ENCODE results near the gene CASQ2. TPM values are rescaled to one million over a fixed set of nuclear protein-coding genes. Genes with fewer than 3 reads are reported as not detected.
A peak's percentile ranks its signal among the peaks of the same experiment; 100 is the strongest.

The CASQ2 gene
- total and polyA plus RNA-seq, 2 donors: 1.0 to 6.7 TPM

DNA sequence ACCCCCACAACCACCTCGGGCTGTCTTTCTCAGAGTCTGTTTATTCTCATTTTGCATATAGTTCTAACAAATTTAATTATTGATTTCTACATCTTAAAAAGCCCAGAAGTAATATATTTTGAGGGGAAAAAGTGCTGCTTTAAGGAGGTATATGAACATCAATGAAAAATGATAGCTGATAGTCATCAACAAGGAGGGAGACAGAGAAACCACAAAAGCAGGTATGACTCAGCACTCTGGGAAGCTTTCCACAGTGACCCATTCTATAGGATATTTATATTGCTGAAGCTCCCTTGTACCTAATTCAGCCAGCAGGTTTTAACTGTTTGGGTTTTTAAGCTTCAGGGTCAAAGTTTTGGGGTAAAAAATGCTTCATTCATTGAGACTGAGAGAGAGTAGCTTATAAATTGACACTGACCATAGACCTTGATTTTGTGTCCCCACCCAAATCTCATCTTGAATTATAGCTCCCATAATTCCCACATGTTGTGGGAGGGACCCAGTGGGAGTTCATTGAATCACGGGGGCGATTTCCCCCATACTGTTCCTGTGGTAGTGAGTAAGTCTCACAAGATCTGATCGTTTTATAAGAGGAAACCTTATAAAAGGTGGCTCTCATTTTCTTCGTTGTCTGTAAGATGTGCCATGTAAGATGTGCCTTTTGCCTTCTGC, 99.4 kb downstream of the CASQ2 start:
- H3K27me3 ChIP-seq (ENCODE audit: control insufficient read depth in 2 of 2, insufficient read depth in 1 of 2, low read length in 1 of 2): no peaks in the 10 kb centered on the region
- DNase-seq (ENCODE audit: low read depth in 6 of 9, low spot score in 9 of 9): peak in 1 of 9 donors; percentile 46
- peaks cover 26% of the 10 kb centered on the region in 2 donors for H3K36me3 ChIP-seq (ENCODE audit: control insufficient read depth in 2 of 2, insufficient read depth in 2 of 2, low read length in 1 of 2)

DNA sequence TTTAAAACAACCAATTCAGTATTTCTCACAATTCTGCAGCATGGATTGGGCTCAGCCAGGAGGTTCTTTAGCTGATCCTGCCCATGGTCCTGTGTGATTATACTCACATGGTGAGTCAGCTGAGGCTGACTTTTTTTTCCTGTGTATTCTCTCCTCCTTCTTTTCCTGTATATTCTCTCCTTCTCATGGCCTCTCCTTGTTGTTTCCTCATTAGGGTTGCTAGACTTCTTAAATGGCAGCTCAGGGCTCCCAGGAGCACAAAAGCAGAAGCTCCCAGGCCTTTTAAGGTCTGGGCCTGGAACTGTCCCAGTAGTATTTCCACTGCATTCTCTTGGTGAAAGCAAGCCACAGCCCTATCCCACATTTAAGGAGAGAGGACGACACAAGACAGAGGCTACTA, 99.9 kb downstream of the CASQ2 start:
- H3K27me3 ChIP-seq (ENCODE audit: control insufficient read depth in 2 of 2, insufficient read depth in 1 of 2, low read length in 1 of 2): no peaks in the 10 kb centered on the region
- H3K9me3 ChIP-seq (ENCODE audit: control insufficient read depth in 2 of 2, insufficient read depth in 1 of 2, low read length in 1 of 2): no peaks in the 10 kb centered on the region
- H3K27ac ChIP-seq (ENCODE audit: low read depth in 1 of 2, low read length in 1 of 2): no peak overlapping the region
- H3K4me3 ChIP-seq (ENCODE audit: low read length in 2 of 2): no peak overlapping the region
- H3K36me3 ChIP-seq (ENCODE audit: control insufficient read depth in 2 of 2, insufficient read depth in 2 of 2, low read length in 1 of 2): peaks cover 32% of the 10 kb centered on the region in 2 donors
- no peak for DNase-seq (ENCODE audit: low read depth in 6 of 9, low spot score in 9 of 9)
- WGBS: 9% methylated on average over 1 of the region's 1 CpG
- H3K4me1 ChIP-seq (ENCODE audit: control insufficient read depth in 2 of 2, insufficient read depth in 2 of 2, low read length in 2 of 2): peaks cover 26 to 45% of the 10 kb centered on the region in 2 donors

More for the DNA sequence above, 99.4 kb downstream of the CASQ2 start:
- 84% methylated on average over 5 of the region's 5 CpGs for WGBS
- Histone ChIP-seq H3K27ac (ENCODE audit: low read depth in 1 of 2, low read length in 1 of 2) (no peak overlapping the region), H3K4me3 (ENCODE audit: low read length in 2 of 2) (no peak overlapping the region), H3K9me3 (ENCODE audit: control insufficient read depth in 2 of 2, insufficient read depth in 1 of 2, low read length in 1 of 2) (no peaks in the 10 kb centered on the region), H3K4me1 (ENCODE audit: control insufficient read depth in 2 of 2, insufficient read depth in 2 of 2, low read length in 2 of 2) (peaks cover 26 to 45% of the 10 kb centered on the region in 2 donors)

DNA sequence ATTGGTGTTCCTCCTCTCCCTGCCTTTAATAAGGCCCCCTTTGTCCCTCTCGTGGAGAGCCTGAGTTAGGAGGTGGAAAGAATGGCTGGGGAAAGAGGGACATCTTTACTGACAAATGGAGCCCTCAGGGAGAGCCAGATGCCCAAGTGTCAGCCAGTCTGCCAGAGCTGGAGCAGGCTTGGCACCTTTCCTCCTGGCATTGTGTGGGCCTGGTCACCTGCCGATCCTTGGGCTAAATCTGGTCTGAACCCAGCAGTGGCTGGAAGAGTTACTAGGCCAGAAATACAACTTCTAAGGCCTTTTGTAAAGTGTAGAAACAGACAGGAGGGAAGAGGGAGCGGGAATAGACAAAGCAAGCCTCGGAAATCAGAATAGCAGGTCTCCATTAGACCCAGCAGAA, 101.8 kb downstream of the CASQ2 start:
- Histone ChIP-seq H3K4me1 (ENCODE audit: control insufficient read depth in 2 of 2, insufficient read depth in 2 of 2, low read length in 2 of 2) (peaks cover 26 to 29% of the 10 kb centered on the region in 2 donors), H3K9me3 (ENCODE audit: control insufficient read depth in 2 of 2, insufficient read depth in 1 of 2, low read length in 1 of 2) (no peaks in the 10 kb centered on the region), H3K36me3 (ENCODE audit: control insufficient read depth in 2 of 2, insufficient read depth in 2 of 2, low read length in 1 of 2) (peaks cover 30 to 44% of the 10 kb centered on the region in 2 donors), H3K27ac (ENCODE audit: low read depth in 1 of 2, low read length in 1 of 2) (no peak overlapping the region), H3K27me3 (ENCODE audit: control insufficient read depth in 2 of 2, insufficient read depth in 1 of 2, low read length in 1 of 2) (no peaks in the 10 kb centered on the region), H3K4me3 (ENCODE audit: low read length in 2 of 2) (no peak overlapping the region)
- DNase-seq (ENCODE audit: low read depth in 6 of 9, low spot score in 9 of 9): no peak
- 96% methylated on average over 4 of the region's 4 CpGs for WGBS

DNA sequence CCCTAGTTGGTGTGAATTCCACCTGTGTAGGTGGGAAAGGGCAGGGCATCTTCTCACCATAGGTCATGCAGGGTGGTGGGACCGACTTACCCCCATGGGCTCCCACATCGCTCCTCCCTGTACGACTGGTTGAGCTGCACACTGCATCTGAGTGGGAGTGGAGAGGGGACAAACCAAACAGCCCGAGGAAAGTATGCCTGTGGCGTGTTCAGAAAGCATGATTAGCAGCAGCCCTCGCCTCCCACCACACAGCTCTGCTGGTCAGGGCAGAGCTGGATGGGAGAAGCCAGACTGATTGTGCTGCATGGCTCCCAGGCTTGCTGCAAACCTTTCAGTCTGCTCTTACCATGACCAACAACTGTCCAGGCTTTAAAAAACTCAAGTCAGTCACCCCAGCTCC, 102.3 kb downstream of the CASQ2 start:
- peaks cover 23 to 24% of the 10 kb centered on the region in 2 donors for H3K4me1 ChIP-seq (ENCODE audit: control insufficient read depth in 2 of 2, insufficient read depth in 2 of 2, low read length in 2 of 2)
- peaks cover 30 to 45% of the 10 kb centered on the region in 2 donors for H3K36me3 ChIP-seq (ENCODE audit: control insufficient read depth in 2 of 2, insufficient read depth in 2 of 2, low read length in 1 of 2)
- 92% methylated on average over 6 of the region's 6 CpGs for WGBS
- DNase-seq (ENCODE audit: low read depth in 6 of 9, low spot score in 9 of 9): no peak
- no peaks in the 10 kb centered on the region for H3K27me3 ChIP-seq (ENCODE audit: control insufficient read depth in 2 of 2, insufficient read depth in 1 of 2, low read length in 1 of 2)
- no peak overlapping the region for H3K4me3 ChIP-seq (ENCODE audit: low read length in 2 of 2)
- no peak overlapping the region for H3K27ac ChIP-seq (ENCODE audit: low read depth in 1 of 2, low read length in 1 of 2)
- no peaks in the 10 kb centered on the region for H3K9me3 ChIP-seq (ENCODE audit: control insufficient read depth in 2 of 2, insufficient read depth in 1 of 2, low read length in 1 of 2)

DNA sequence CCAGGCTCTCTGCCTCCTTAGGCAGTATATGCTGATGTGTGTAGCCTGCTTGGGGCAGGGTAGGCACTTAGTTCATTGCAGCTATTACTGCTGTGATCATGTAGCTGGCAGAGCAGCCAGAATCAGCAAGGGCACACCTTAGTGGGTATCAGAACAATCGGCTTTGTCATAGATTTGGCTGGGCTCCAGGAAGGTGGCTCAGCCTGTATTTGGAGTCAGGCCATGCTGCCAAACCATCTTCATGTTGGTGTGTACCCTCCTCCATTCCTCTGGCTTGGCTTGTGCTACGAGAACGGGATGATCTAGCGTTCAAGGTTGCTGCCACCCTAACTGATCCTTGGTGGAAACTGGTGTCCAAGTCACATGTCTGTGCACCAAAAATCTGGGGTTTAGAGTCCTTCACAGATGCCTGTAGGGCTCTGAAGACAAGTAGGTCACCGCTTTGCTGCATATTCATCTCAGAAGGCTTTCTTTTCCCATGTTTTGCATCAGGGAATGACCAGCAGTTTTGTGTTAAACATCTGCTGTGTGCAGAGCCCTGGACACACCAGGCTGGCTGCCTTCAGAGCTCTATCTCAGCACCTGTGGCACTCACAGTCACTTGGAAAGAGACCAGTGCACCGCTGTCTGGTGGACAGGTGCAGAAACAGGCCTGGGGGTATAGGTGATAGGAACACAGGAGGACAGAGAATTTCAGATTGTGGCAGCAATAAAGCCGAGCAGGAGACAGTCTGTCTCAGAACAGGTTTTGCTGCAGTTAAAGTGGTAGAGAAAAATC, 103.0 kb downstream of the CASQ2 start:
- no peak for DNase-seq (ENCODE audit: low read depth in 6 of 9, low spot score in 9 of 9)

DNA sequence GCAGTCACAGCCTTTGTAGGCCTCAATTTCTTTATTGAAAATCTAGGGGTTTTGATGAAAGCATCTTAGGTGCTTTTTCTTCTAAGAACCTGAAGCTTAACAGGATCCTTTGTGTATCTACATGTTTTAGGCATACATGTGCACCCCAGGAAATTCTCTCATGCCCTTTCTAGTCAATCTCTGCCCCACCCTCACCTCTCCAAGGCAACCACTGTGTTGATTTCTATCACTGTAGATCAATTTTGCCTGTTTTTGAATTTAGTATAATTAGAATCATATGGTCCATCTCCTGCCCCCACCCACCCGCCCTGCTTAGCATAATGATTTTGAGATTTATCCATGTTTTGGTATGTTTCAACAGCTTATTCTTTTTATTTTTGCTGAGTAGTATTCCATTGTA, 107.4 kb downstream of the CASQ2 start:
- peaks cover 38 to 55% of the 10 kb centered on the region in 2 donors for H3K36me3 ChIP-seq (ENCODE audit: control insufficient read depth in 2 of 2, insufficient read depth in 2 of 2, low read length in 1 of 2)
- WGBS: 96% methylated on average over 1 of the region's 1 CpG

More for the DNA sequence above, 103.0 kb downstream of the CASQ2 start:
- Histone ChIP-seq H3K9me3 (ENCODE audit: control insufficient read depth in 2 of 2, insufficient read depth in 1 of 2, low read length in 1 of 2) (no peaks in the 10 kb centered on the region), H3K27me3 (ENCODE audit: control insufficient read depth in 2 of 2, insufficient read depth in 1 of 2, low read length in 1 of 2) (no peaks in the 10 kb centered on the region), H3K36me3 (ENCODE audit: control insufficient read depth in 2 of 2, insufficient read depth in 2 of 2, low read length in 1 of 2) (peaks cover 35 to 45% of the 10 kb centered on the region in 2 donors), H3K4me3 (ENCODE audit: low read length in 2 of 2) (no peak overlapping the region), H3K4me1 (ENCODE audit: control insufficient read depth in 2 of 2, insufficient read depth in 2 of 2, low read length in 2 of 2) (peaks cover 17% of the 10 kb centered on the region in 2 donors), H3K27ac (ENCODE audit: low read depth in 1 of 2, low read length in 1 of 2) (no peak overlapping the region)
- 92% methylated on average over 7 of the region's 7 CpGs for WGBS

DNA sequence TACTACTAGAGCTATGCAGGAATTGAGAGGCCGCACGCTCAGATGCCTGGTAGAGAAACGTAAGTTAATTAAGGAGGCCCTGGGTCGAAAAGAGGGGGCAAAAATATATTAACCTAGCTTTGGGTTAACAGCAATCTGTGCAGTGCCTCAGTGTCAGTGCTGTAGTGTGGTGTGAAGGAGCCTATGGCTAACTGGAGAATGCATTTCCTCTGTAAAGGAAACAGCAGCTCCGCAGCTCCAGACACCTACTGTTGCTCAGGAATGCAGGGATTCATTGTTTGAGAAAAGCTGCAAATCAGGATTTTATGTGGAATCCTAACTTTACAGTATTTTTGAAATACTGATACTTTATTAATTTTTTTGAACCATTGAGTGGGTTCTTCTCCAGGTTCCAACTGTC, 108.4 kb downstream of the CASQ2 start:
- no peak overlapping the region for H3K27ac ChIP-seq (ENCODE audit: low read depth in 1 of 2, low read length in 1 of 2)
- H3K36me3 ChIP-seq (ENCODE audit: control insufficient read depth in 2 of 2, insufficient read depth in 2 of 2, low read length in 1 of 2): peaks cover 30 to 46% of the 10 kb centered on the region in 2 donors
- H3K4me3 ChIP-seq (ENCODE audit: low read length in 2 of 2): no peak overlapping the region
- H3K27me3 ChIP-seq (ENCODE audit: control insufficient read depth in 2 of 2, insufficient read depth in 1 of 2, low read length in 1 of 2): no peaks in the 10 kb centered on the region
- H3K9me3 ChIP-seq (ENCODE audit: control insufficient read depth in 2 of 2, insufficient read depth in 1 of 2, low read length in 1 of 2): no peaks in the 10 kb centered on the region
- DNase-seq (ENCODE audit: low read depth in 6 of 9, low spot score in 9 of 9): no peak
- peaks cover 19 to 21% of the 10 kb centered on the region in 2 donors for H3K4me1 ChIP-seq (ENCODE audit: control insufficient read depth in 2 of 2, insufficient read depth in 2 of 2, low read length in 2 of 2)
- over 99% methylated on average over 5 of the region's 5 CpGs for WGBS

More for the DNA sequence above, 107.4 kb downstream of the CASQ2 start:
- H3K27me3 ChIP-seq (ENCODE audit: control insufficient read depth in 2 of 2, insufficient read depth in 1 of 2, low read length in 1 of 2): no peaks in the 10 kb centered on the region
- H3K4me1 ChIP-seq (ENCODE audit: control insufficient read depth in 2 of 2, insufficient read depth in 2 of 2, low read length in 2 of 2): peaks cover 13 to 15% of the 10 kb centered on the region in 2 donors
- no peak overlapping the region for H3K27ac ChIP-seq (ENCODE audit: low read depth in 1 of 2, low read length in 1 of 2)
- no peak overlapping the region for H3K4me3 ChIP-seq (ENCODE audit: low read length in 2 of 2)
- no peaks in the 10 kb centered on the region for H3K9me3 ChIP-seq (ENCODE audit: control insufficient read depth in 2 of 2, insufficient read depth in 1 of 2, low read length in 1 of 2)
- no peak for DNase-seq (ENCODE audit: low read depth in 6 of 9, low spot score in 9 of 9)

DNA sequence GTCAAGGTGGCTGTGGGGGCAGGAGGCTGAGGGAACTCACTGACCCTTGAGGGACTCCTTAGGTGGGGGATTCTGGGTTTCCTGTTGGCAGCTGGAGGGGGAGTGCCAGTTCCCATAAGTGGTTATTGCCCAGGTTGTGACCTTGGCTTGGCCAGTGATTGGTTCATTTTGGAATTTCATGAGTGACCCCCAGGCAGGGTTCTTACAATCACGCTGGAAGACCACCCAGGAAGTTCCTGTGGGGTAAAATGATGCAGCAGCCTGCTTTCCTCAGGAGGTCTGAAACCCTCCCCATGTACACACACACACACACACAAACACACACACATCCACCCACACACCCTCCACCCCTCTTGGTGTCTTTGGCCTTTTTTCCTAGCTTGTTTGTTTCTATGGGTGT, 109.9 kb downstream of the CASQ2 start:
- peaks cover 25 to 36% of the 10 kb centered on the region in 2 donors for H3K4me1 ChIP-seq (ENCODE audit: control insufficient read depth in 2 of 2, insufficient read depth in 2 of 2, low read length in 2 of 2)
- H3K27me3 ChIP-seq (ENCODE audit: control insufficient read depth in 2 of 2, insufficient read depth in 1 of 2, low read length in 1 of 2): no peaks in the 10 kb centered on the region
- no peaks in the 10 kb centered on the region for H3K9me3 ChIP-seq (ENCODE audit: control insufficient read depth in 2 of 2, insufficient read depth in 1 of 2, low read length in 1 of 2)
- H3K36me3 ChIP-seq (ENCODE audit: control insufficient read depth in 2 of 2, insufficient read depth in 2 of 2, low read length in 1 of 2): peaks cover 26 to 34% of the 10 kb centered on the region in 2 donors
- no peak overlapping the region for H3K4me3 ChIP-seq (ENCODE audit: low read length in 2 of 2)
- 79% methylated on average over 1 of the region's 1 CpG for WGBS
- no peak overlapping the region for H3K27ac ChIP-seq (ENCODE audit: low read depth in 1 of 2, low read length in 1 of 2)
- DNase-seq (ENCODE audit: low read depth in 6 of 9, low spot score in 9 of 9): no peak

DNA sequence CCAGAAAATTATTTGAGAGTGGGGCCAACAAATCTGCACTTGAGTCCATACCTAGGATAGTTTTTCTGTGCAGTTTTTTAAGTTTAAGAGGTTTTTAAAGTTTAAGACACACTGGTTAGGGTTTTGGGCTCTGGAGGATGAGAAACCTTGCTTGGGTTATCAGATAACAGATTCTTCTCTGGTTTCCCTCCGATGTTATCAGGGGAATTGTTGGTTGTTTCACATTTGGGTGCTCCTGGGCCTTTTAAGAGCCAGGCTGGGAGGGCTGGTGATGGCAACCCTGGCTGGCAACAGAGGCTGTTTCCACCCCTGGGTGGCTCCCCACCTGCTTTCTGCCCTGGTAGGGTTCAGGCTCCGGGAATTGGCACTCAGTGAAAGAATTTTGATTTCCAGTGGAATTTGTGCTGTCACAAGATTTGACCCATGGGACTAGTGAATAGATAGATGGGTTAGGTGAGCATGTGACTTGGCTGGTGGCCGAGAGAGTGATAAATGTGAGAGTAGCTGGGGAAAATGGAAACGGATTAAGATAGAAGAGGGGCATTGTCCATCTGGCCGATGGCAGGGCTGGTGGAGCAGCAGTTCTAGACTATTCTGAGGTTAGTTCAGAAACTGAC, 111.9 kb downstream of the CASQ2 start:
- 67% methylated on average over 5 of the region's 5 CpGs for WGBS
- DNase-seq (ENCODE audit: low read depth in 6 of 9, low spot score in 9 of 9): peak in 1 of 9 donors; percentile 37
- H3K4me3 ChIP-seq (ENCODE audit: low read length in 2 of 2): no peak overlapping the region
- H3K27me3 ChIP-seq (ENCODE audit: control insufficient read depth in 2 of 2, insufficient read depth in 1 of 2, low read length in 1 of 2): no peaks in the 10 kb centered on the region
- no peaks in the 10 kb centered on the region for H3K9me3 ChIP-seq (ENCODE audit: control insufficient read depth in 2 of 2, insufficient read depth in 1 of 2, low read length in 1 of 2)
- H3K36me3 ChIP-seq (ENCODE audit: control insufficient read depth in 2 of 2, insufficient read depth in 2 of 2, low read length in 1 of 2): peaks cover 23 to 27% of the 10 kb centered on the region in 2 donors
- peak overlapping the region in 1 of 2 donors; percentile 19 for H3K27ac ChIP-seq (ENCODE audit: low read depth in 1 of 2, low read length in 1 of 2)
- peaks cover 26 to 39% of the 10 kb centered on the region in 2 donors for H3K4me1 ChIP-seq (ENCODE audit: control insufficient read depth in 2 of 2, insufficient read depth in 2 of 2, low read length in 2 of 2)
